Measurements from ENCODE around the gene CALHM6.

DNA sequence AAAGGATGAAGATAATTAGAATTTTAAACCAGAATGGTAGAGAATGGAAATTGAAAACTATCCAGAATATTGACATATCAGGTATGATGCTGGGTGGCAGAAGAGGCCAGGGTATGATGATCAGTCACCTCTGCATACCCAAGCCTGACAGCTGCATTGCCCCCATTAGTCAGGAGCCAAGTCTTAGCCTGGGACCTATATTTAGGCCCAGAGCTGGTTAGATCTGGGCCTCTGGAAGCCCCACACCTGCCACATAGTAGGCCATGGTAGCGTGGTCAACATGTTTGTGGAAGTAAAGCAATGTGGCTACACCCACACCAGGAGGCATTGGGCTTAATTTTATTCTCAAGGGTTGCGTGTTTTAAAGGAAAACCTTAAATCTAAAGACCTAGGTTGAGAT lies 32.1 kb upstream of the CALHM6 start:
- TF ChIP-seq POLR2A (IDR thresholded peaks at IDR 0.05), result no peak
- TF ChIP-seq, protein P1, sequence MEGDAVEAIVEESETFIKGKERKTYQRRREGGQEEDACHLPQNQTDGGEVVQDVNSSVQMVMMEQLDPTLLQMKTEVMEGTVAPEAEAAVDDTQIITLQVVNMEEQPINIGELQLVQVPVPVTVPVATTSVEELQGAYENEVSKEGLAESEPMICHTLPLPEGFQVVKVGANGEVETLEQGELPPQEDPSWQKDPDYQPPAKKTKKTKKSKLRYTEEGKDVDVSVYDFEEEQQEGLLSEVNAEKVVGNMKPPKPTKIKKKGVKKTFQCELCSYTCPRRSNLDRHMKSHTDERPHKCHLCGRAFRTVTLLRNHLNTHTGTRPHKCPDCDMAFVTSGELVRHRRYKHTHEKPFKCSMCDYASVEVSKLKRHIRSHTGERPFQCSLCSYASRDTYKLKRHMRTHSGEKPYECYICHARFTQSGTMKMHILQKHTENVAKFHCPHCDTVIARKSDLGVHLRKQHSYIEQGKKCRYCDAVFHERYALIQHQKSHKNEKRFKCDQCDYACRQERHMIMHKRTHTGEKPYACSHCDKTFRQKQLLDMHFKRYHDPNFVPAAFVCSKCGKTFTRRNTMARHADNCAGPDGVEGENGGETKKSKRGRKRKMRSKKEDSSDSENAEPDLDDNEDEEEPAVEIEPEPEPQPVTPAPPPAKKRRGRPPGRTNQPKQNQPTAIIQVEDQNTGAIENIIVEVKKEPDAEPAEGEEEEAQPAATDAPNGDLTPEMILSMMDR (IDR thresholded peaks at IDR 0.05), result no peak

Data from thyroid gland (tissue), 4 donors.